Caco-2 (cell line): ENCODE measurements around the gene IGIP. TPM values are rescaled to one million over a fixed set of nuclear protein-coding genes. Genes with fewer than 3 reads are reported as not detected.

Experiments used
- BruUV-seq: library from RNA; stranded (reverse); fragments of 400-500 nt; replicated peaks from 2 replicates; lab custom pipeline; 2021; lab: Mats Ljungman, UMichigan
- CTCF ChIA-PET: fragments of 300-600 bp; sonication (Branson Sonifier 250); formaldehyde crosslinking; loops from one replicate; lab custom pipeline; 2022; ENCODE audit warnings: antibody characterized with exemption; lab: Charles Lee
- POLR2A ChIA-PET: fragments of 300-600 bp; sonication (Branson Sonifier 250); formaldehyde crosslinking; loops from one replicate; lab custom pipeline; 2022; ENCODE audit warnings: antibody characterized with exemption; lab: Charles Lee
- DNase-seq, 2 experiments: peaks; one replicate each; pipeline versions ENCODE4 v3.0.0 to v3.0.0-alpha.2; 2020 to 2022
- H3K27me3 ChIP-seq: replicated peaks from 2 replicates; pipeline ENCODE4 v1.6.0; 2011; ENCODE audit warnings: low read length; ENCODE audit not compliant: control insufficient read depth, insufficient read depth
- H3K36me3 ChIP-seq: 2 replicates; pipeline ENCODE4 v1.5.1; 2011; ENCODE audit warnings: low read length; ENCODE audit not compliant: control insufficient read depth, insufficient read depth
- H3K4me1 ChIP-seq: fragments of 250-450 bp; sonication (Bioruptor Pico); 2 replicates; pipeline ENCODE4 v1.5.1; 2020; ENCODE audit warnings: mild to moderate bottlenecking
- H3K4me3 ChIP-seq: 2 replicates; pipeline ENCODE4 v1.5.1; 2011; ENCODE audit warnings: low read depth, mild to moderate bottlenecking, control low read depth, low read length
- H3K9me3 ChIP-seq: fragments of 250-450 bp; sonication (Bioruptor Pico); 2 replicates; pipeline ENCODE4 v1.5.1; 2020; ENCODE audit warnings: mild to moderate bottlenecking, moderate library complexity
- H3K27ac Mint-ChIP-seq: one replicate; pipeline ENCODE4 v1.8.0; 2022; ENCODE audit warnings: mixed read lengths; ENCODE audit not compliant: unreplicated experiment
- H3K27me3 Mint-ChIP-seq: one replicate; pipeline ENCODE4 v1.8.0; 2022; ENCODE audit warnings: mixed read lengths; ENCODE audit not compliant: insufficient read depth, unreplicated experiment
- H3K36me3 Mint-ChIP-seq: one replicate; pipeline ENCODE4 v1.8.0; 2022; ENCODE audit warnings: mild to moderate bottlenecking, mixed read lengths; ENCODE audit not compliant: insufficient read depth, unreplicated experiment
- H3K4me1 Mint-ChIP-seq: one replicate; pipeline ENCODE4 v1.8.0; 2022; ENCODE audit warnings: low read depth, mixed read lengths; ENCODE audit not compliant: unreplicated experiment
- H3K4me3 Mint-ChIP-seq: one replicate; pipeline ENCODE4 v1.8.0; 2022; ENCODE audit warnings: mild to moderate bottlenecking, moderate library complexity, mixed read lengths; ENCODE audit not compliant: unreplicated experiment
- H3K9me3 Mint-ChIP-seq: one replicate; pipeline ENCODE4 v1.8.0; 2022; ENCODE audit warnings: mixed read lengths; ENCODE audit not compliant: unreplicated experiment
- CTCF ChIP-seq, 2 experiments: fragments of 200-600 bp in 1 of 2; IDR thresholded peaks; 1 replicate in 1 of 2; 2 replicates in 1 of 2; pipeline versions ENCODE4 v1.5.1 to v1.8.0; 2011 to 2022; ENCODE audit warnings: antibody characterized with exemption in 1 of 2, control low read depth in 1 of 2, inconsistent platforms in 1 of 2, low read depth in 1 of 2, low read length in 1 of 2, mild to moderate bottlenecking in 1 of 2, moderate library complexity in 1 of 2; ENCODE audit not compliant: insufficient read depth in 1 of 2, severe bottlenecking in 1 of 2, unreplicated experiment in 1 of 2
- intact Hi-C: fragments of 100-400 bp; cut with micrococcal nuclease; formaldehyde crosslinking; loops from one replicate; pipeline ENCODE4 v1.10.0; 2022; ENCODE audit not compliant: unreplicated experiment
- total RNA-seq: library from RNA; stranded (reverse); gene quantifications from 2 replicates; pipeline ENCODE4 v1.2.3, GENCODE V29; 2022

Gene IGIP
- total RNA-seq, 1 experiment from 2014 or later, result 3.7 TPM

GRCh38 chr5:140109018-140109758 lies 16.5 kb upstream of the IGIP start:
- no peaks in the 10 kb centered on the region for H3K27me3 ChIP-seq
- H3K36me3 Mint-ChIP-seq, result peaks cover 26% of the 10 kb centered on the region
- TSS peak; percentile 62 for BruUV-seq
- ChIA-PET POLR2A (no interaction called here), CTCF (interaction anchor here (0.7 to 1.2 kb wide), 4 partner anchors 8 to 1399 kb away, joined by 3 to 4 read pairs (median 3); no protein-coding TSS in a partner anchor)
- H3K4me1 ChIP-seq, result peaks cover 4% of the 10 kb centered on the region; the same call in 1 of the 2 replicates
- intact Hi-C loops, result loop anchor here (2.0 to 10.0 kb wide), 3 partner anchors 33 to 464 kb away; partner anchors contain the start of gene CXXC5
- no peak for TF ChIP-seq CTCF (IDR thresholded peaks at IDR 0.05; ENCODE audit: insufficient read depth in 1 of 2, low read depth in 1 of 2, low read length in 1 of 2, severe bottlenecking in 1 of 2, unreplicated experiment in 1 of 2)
- H3K36me3 ChIP-seq, result no peaks in the 10 kb centered on the region
- no peaks in the 10 kb centered on the region for H3K9me3 ChIP-seq
- H3K4me3 ChIP-seq, result peak overlapping the region; percentile 73
- H3K4me1 Mint-ChIP-seq, result peaks cover 14% of the 10 kb centered on the region
- H3K9me3 Mint-ChIP-seq, result no peaks in the 10 kb centered on the region
- H3K27ac Mint-ChIP-seq, result peak overlapping the region; percentile 92
- H3K27me3 Mint-ChIP-seq, result no peaks in the 10 kb centered on the region
- DNase-seq, result peak in 1 of 2 experiments; percentile 9
- H3K4me3 Mint-ChIP-seq, result peak overlapping the region; percentile 94

GRCh38 chr5:140109759-140110645 lies 15.7 kb upstream of the IGIP start:
- H3K27me3 ChIP-seq, result no peaks in the 10 kb centered on the region
- H3K4me3 Mint-ChIP-seq, result peak overlapping the region; percentile 94
- no peaks in the 10 kb centered on the region for H3K9me3 ChIP-seq
- POLR2A ChIA-PET, result no interaction called here
- CTCF ChIA-PET, result interaction anchor here (1.2 kb wide), 1 partner anchor 130 kb away, joined by 3 read pairs; no protein-coding TSS in a partner anchor
- TF ChIP-seq CTCF (IDR thresholded peaks at IDR 0.05; ENCODE audit: insufficient read depth in 1 of 2, low read depth in 1 of 2, low read length in 1 of 2, severe bottlenecking in 1 of 2, unreplicated experiment in 1 of 2), result no peak
- H3K9me3 Mint-ChIP-seq, result no peaks in the 10 kb centered on the region
- DNase-seq, result no peak
- no peaks in the 10 kb centered on the region for H3K36me3 ChIP-seq
- intact Hi-C loops, result loop anchor here (2.0 to 10.0 kb wide), 3 partner anchors 32 to 465 kb away; partner anchors contain the start of gene CXXC5
- H3K36me3 Mint-ChIP-seq, result peaks cover 35% of the 10 kb centered on the region
- no peak overlapping the region for H3K4me3 ChIP-seq
- H3K27ac Mint-ChIP-seq, result no peak overlapping the region
- no TSS peak for BruUV-seq
- H3K4me1 ChIP-seq, result peaks cover 4% of the 10 kb centered on the region; the same call in 1 of the 2 replicates
- H3K27me3 Mint-ChIP-seq, result no peaks in the 10 kb centered on the region
- H3K4me1 Mint-ChIP-seq, result peaks cover 20% of the 10 kb centered on the region

GRCh38 chr5:140110646-140110957 lies 15.1 kb upstream of the IGIP start:
- Histone ChIP-seq H3K36me3 (no peaks in the 10 kb centered on the region), H3K4me1 (peaks cover 4% of the 10 kb centered on the region; the same call in 1 of the 2 replicates), H3K27me3 (no peaks in the 10 kb centered on the region), H3K9me3 (no peaks in the 10 kb centered on the region), H3K4me3 (no peak overlapping the region)
- peaks cover 36% of the 10 kb centered on the region for H3K36me3 Mint-ChIP-seq
- ChIA-PET CTCF (no interaction called here), POLR2A (no interaction called here)
- no peak overlapping the region for H3K27ac Mint-ChIP-seq
- no peaks in the 10 kb centered on the region for H3K27me3 Mint-ChIP-seq
- intact Hi-C loops, result no loop called here
- BruUV-seq, result no TSS peak
- TF ChIP-seq CTCF (IDR thresholded peaks at IDR 0.05; ENCODE audit: insufficient read depth in 1 of 2, low read depth in 1 of 2, low read length in 1 of 2, severe bottlenecking in 1 of 2, unreplicated experiment in 1 of 2), result no peak
- no peak for DNase-seq
- no peaks in the 10 kb centered on the region for H3K9me3 Mint-ChIP-seq
- peaks cover 24% of the 10 kb centered on the region for H3K4me1 Mint-ChIP-seq
- no peak overlapping the region for H3K4me3 Mint-ChIP-seq
